Tibial nerve (tissue), 4 donors: ENCODE data around the gene CDC42EP5. TPM values are rescaled to one million over a fixed set of nuclear protein-coding genes. Genes with fewer than 3 reads are reported as not detected.

Experiments used
- DNase-seq, 2 donors: peaks; one replicate each; pipeline ENCODE4 v3.0.0-alpha.2; 2019; ENCODE audit warnings: low spot score in 2 of 2
- H3K27ac ChIP-seq, 4 donors: fragments of 200-600 bp; sonication (generic) in 3 of 4; one replicate each; pipeline ENCODE4 v1.5.1; 2017 to 2019; ENCODE audit warnings: mild to moderate bottlenecking in 1 of 4
- H3K27me3 ChIP-seq, 2 donors: fragments of 200-600 bp; sonication (generic) in 1 of 2; one replicate each; pipeline versions ENCODE4 v1.5.1 to v1.6.0; 2017 to 2019
- H3K36me3 ChIP-seq, 3 donors: fragments of 200-600 bp; sonication (generic); one replicate each; pipeline ENCODE4 v1.5.1; 2018 to 2019
- H3K4me1 ChIP-seq, 4 donors: fragments of 200-600 bp; sonication (generic) in 3 of 4; one replicate each; pipeline ENCODE4 v1.5.1; 2017 to 2019
- H3K4me3 ChIP-seq, 4 donors: fragments of 200-600 bp; sonication (generic) in 3 of 4; one replicate each; pipeline ENCODE4 v1.5.1; 2017 to 2019; ENCODE audit warnings: mild to moderate bottlenecking in 1 of 4, moderate library complexity in 1 of 4
- H3K9me3 ChIP-seq, 4 donors: fragments of 200-600 bp; sonication (generic) in 3 of 4; one replicate each; pipeline ENCODE4 v1.5.1; 2017 to 2019
- EP300 ChIP-seq, 2 donors: sonication (generic); formaldehyde crosslinking; IDR thresholded peaks; one replicate each; pipeline ENCODE4 v1.6.1; 2017; ENCODE audit warnings: antibody characterized with exemption in 2 of 2, mild to moderate bottlenecking in 1 of 2
- POLR2A ChIP-seq, 2 donors: fragments of 450-650 bp; IDR thresholded peaks; one replicate each; pipeline ENCODE4 v1.6.1; 2017; ENCODE audit warnings: antibody characterized with exemption in 2 of 2, mild to moderate bottlenecking in 2 of 2, moderate library complexity in 2 of 2
- WGBS, 2 donors: methylation state at CpG; one replicate each; pipeline ENCODE4 v1.1.5; 2018; 5-methylcytosine and 5-hydroxymethylcytosine counted together
- total RNA-seq, 4 donors: library from RNA; depleted of rRNA; stranded (reverse); fragments of >200 nt; gene quantifications; one replicate each; pipeline ENCODE4 v1.1.0, GENCODE V29; 2016
- TF ChIP-seq, protein P1 (sequence below), 5 experiments: fragments of 200-600 bp in 3 of 5; fragments of 450-650 bp in 2 of 5; sonication (generic) in 3 of 5; IDR thresholded peaks; one replicate each; pipeline ENCODE4 v1.5.1; 2016 to 2019; ENCODE audit warnings: antibody characterized with exemption in 5 of 5, mild to moderate bottlenecking in 3 of 5, moderate library complexity in 2 of 5

The CDC42EP5 gene
- total RNA-seq, 4 donors from 2014 or later: 38.9 to 62.2 (median 50.2) TPM

DNA sequence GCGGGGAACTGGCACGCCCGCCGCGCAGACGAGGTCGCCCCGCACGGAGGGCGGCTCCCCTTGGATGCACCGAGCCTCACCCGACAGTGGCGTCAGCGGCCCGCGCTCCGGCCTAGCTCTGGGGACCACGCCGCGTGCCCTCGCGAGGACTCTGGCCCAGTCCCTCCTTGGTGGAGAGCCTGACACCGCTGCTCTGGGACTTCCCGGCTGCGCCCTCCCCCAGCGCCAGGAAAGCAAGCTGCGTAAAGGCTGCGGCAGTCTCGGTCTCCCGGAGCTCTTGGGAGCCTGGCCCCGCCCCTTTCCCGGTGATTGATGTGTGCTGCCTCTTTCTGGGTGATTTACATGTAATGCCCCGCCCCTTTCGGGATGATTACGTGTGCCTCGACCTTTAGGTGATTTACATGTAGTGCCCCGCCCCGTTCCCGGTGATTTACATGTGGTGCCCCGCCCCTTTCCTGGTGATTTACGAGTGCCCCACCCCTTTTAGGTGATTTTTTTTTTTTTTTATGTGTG, 9.5 kb downstream of the CDC42EP5 start, which contains the start of gene LENG9:
LENG9 (minus strand) TSS at position 248 of the 513 bp plus-strand sequence. CDS start 252 bp downstream, outside the sequence.
- 1% methylated on average over 11 to 32 of the region's 41 CpGs for WGBS, 2 donors
- peak; percentile 100 for DNase-seq
- H3K4me1 ChIP-seq: peaks cover 0 to 77% (median 15%) of the 10 kb centered on the region in 4 donors

DNA sequence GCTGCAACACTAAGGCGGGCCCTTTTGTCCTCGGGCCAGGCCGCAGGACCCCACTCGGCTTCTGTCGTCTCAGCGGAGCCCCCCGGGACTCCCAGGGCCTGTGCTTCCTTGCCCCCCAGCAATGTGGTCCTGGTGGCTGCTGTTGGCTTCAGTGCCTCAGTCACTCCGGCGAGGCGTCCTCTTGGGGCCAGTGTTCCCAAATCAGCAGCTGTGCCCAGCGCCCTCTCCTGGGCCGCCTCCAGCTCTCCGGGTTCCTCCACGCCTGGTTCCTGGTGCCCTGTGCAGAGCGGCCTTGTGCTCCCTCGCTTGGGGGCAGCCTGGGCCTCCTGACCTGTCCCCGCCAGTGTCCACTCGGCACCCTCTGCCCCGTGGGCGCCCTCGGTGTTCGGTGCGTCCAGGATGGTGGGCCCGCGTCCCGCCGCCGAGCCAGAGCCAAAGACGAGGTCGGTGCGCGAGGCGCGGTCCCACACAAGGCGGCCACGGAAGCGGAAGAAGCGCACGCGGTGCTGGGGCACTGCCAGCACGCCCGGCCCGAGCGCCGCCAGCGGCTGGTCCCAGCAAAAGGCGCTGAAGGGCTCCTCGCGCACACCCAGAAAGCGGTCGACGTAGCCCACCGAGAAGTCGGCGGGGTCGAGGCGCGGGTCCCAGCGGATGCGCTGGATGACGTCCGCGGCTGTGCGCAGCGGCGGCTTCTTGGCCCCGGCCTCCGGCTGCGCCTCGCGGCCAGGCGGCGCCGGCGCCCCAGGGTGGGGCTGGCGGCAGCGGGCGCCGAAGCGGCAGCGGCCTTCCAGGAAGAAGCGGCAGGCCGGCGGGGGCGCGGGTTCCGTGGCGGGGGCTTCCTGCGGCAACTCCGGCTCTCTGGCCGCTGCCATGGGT, 10.2 kb downstream of the CDC42EP5 start:
- Histone ChIP-seq H3K4me3 (peak overlapping the region; percentile 59 to 73 (median 72)), H3K9me3 (no peaks in the 10 kb centered on the region), H3K4me1 (peaks cover 0 to 78% (median 15%) of the 10 kb centered on the region in 4 donors), H3K27ac (peak overlapping the region; percentile 90 to 96 (median 95)), H3K36me3 (peaks cover 0 to 45% (median 25%) of the 10 kb centered on the region in 3 donors), H3K27me3 (no peaks in the 10 kb centered on the region)
- WGBS, 2 donors: 0 to 5% methylated on average over 6 to 66 of the region's 91 CpGs
- TF ChIP-seq EP300 (IDR thresholded peaks at IDR 0.05) (peak in 1 of 2 donors; percentile 69), POLR2A (IDR thresholded peaks at IDR 0.05) (no peak)
- TF ChIP-seq, protein P1, sequence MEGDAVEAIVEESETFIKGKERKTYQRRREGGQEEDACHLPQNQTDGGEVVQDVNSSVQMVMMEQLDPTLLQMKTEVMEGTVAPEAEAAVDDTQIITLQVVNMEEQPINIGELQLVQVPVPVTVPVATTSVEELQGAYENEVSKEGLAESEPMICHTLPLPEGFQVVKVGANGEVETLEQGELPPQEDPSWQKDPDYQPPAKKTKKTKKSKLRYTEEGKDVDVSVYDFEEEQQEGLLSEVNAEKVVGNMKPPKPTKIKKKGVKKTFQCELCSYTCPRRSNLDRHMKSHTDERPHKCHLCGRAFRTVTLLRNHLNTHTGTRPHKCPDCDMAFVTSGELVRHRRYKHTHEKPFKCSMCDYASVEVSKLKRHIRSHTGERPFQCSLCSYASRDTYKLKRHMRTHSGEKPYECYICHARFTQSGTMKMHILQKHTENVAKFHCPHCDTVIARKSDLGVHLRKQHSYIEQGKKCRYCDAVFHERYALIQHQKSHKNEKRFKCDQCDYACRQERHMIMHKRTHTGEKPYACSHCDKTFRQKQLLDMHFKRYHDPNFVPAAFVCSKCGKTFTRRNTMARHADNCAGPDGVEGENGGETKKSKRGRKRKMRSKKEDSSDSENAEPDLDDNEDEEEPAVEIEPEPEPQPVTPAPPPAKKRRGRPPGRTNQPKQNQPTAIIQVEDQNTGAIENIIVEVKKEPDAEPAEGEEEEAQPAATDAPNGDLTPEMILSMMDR (IDR thresholded peaks at IDR 0.05): peak in 2 of 5 experiments; percentile 13 to 49
- DNase-seq: peak; percentile 32 to 35

More for the DNA sequence above, 9.5 kb downstream of the CDC42EP5 start, which contains the start of gene LENG9:
- H3K4me3 ChIP-seq: peak within 1 kb of the TSS; percentile 59 to 73 (median 72)
- TF ChIP-seq POLR2A (IDR thresholded peaks at IDR 0.05) (peak; percentile 79 to 92), EP300 (IDR thresholded peaks at IDR 0.05) (peak; percentile 52 to 97)
- TF ChIP-seq, protein P1 (IDR thresholded peaks at IDR 0.05): no peak
- H3K9me3 ChIP-seq: no peaks in the 10 kb centered on the region
- H3K27me3 ChIP-seq: no peaks in the 10 kb centered on the region
- H3K27ac ChIP-seq: peak within 1 kb of the TSS; percentile 90 to 96 (median 95)
- H3K36me3 ChIP-seq: peaks cover 0 to 38% (median 18%) of the 10 kb centered on the region in 3 donors

DNA sequence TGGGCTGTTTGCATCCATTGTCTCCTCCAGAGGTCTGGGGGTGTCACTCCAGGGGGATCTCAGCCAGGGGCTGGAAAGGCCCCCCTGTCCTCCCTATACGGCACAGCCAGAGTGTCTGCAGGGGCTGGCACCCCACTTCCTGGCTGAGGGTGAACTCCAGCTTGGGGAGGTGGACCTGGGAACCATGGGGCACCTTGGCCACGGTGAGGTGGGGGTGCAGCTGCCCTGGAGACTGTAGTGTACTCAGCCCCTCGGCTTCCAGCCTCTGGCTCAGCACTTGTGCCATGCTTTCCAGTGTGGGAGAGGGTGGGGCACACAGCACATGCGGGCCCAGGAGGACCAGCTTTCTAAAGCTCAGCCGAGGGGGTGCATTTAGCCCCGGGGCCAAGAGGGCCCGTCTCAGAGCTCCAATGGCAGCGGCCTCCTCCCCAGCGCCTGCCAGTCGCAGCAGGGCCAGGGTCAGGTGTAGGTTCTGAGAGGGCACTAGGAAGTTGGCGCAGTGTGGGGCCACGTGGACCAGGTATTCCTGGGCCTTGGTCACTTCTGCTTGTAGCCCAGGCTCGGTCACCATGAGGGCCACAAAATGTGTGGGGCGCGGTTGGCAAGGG, 10.9 kb downstream of the CDC42EP5 start:
- 58 to 65% methylated on average over 10 to 15 of the region's 15 CpGs for WGBS, 2 donors
- no peaks in the 10 kb centered on the region for H3K9me3 ChIP-seq
- H3K36me3 ChIP-seq: peaks cover 0 to 53% (median 33%) of the 10 kb centered on the region in 3 donors
- TF ChIP-seq POLR2A (IDR thresholded peaks at IDR 0.05) (no peak), EP300 (IDR thresholded peaks at IDR 0.05) (no peak)
- TF ChIP-seq, protein P1 (IDR thresholded peaks at IDR 0.05): no peak
- H3K27ac ChIP-seq: peak overlapping the region; percentile 90 to 96 (median 95)
- H3K4me1 ChIP-seq: peaks cover 0 to 72% (median 15%) of the 10 kb centered on the region in 4 donors
- peak overlapping the region; percentile 59 to 73 (median 72) for H3K4me3 ChIP-seq
- no peak for DNase-seq
- no peaks in the 10 kb centered on the region for H3K27me3 ChIP-seq

DNA sequence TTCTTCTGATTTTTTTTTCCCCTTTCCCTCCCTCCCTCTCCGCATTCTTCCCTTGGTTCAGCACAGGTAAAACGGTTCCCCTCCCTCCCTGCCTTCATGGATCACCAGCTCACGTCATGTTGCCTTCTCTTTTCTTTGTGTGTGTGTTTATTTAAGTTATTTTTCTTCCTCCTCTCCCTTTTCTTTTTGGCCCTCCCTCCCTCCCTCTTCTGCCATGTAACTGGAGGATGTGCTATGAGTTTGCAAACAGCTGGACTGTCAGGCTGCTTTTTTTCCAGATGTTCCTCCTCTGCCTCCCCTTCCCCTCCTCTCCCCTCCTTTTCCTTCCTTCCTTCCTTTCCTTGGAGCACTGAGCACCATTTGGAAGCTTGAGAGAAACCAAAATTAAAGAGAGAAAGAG, 11.5 kb downstream of the CDC42EP5 start:
- Histone ChIP-seq H3K4me1 (peaks cover 0 to 72% (median 15%) of the 10 kb centered on the region in 4 donors), H3K36me3 (peaks cover 0 to 58% (median 38%) of the 10 kb centered on the region in 3 donors), H3K4me3 (no peak overlapping the region), H3K27ac (peak overlapping the region in 3 of 4 donors; percentile 94 to 96 (median 96)), H3K9me3 (no peaks in the 10 kb centered on the region), H3K27me3 (no peaks in the 10 kb centered on the region)
- TF ChIP-seq, protein P1 (IDR thresholded peaks at IDR 0.05): no peak
- no peak for TF ChIP-seq POLR2A (IDR thresholded peaks at IDR 0.05)
- no peak for TF ChIP-seq EP300 (IDR thresholded peaks at IDR 0.05)
- WGBS, 2 donors: 52 to 58% methylated on average over 3 of the region's 3 CpGs
- DNase-seq: no peak
